B cell (primary cell): ENCODE measurements around the gene KIAA1586. TPM values are rescaled to one million over a fixed set of nuclear protein-coding genes. Genes with fewer than 3 reads are reported as not detected.

Source experiments
- ATAC-seq: fragments of 200-7000 bp; cut with Tn5 transposase; one replicate; pipeline ENCODE4 v1.10.0; 2021; ENCODE audit warnings: low read depth, mild to moderate bottlenecking, moderate number of reproducible peaks, moderate library complexity
- CTCF ChIA-PET: fragments of 350-600 bp; sonication (Branson Sonifier 250); formaldehyde crosslinking; loops from one replicate; lab custom pipeline; 2021; ENCODE audit warnings: antibody characterized with exemption, inconsistent platforms; lab: Charles Lee
- POLR2A ChIA-PET: fragments of 350-600 bp; sonication (Branson Sonifier 250); formaldehyde crosslinking; loops from one replicate; lab custom pipeline; 2021; ENCODE audit warnings: antibody characterized with exemption; lab: Charles Lee
- DNase-seq: peaks from one replicate; pipeline ENCODE4 v3.0.0; 2013
- H2AFZ ChIP-seq: 2 replicates; pipeline ENCODE4 v1.6.1; 2012; ENCODE audit warnings: mild to moderate bottlenecking, low read depth, low read length; ENCODE audit not compliant: insufficient read depth, poor library complexity, severe bottlenecking
- H3K27ac ChIP-seq, 2 donors: 1 replicate in 1 of 2; 2 replicates in 1 of 2; pipeline ENCODE4 v1.5.1; 2012 to 2013; ENCODE audit warnings: low read length in 2 of 2, mild to moderate bottlenecking in 2 of 2, moderate library complexity in 1 of 2
- H3K27me3 ChIP-seq, 4 experiments: fragments of 200-600 bp in 1 of 4; sonication (generic) in 1 of 4; replicated peaks in 1 of 4; 1 replicate in 2 of 4; 2 replicates in 2 of 4; pipeline versions ENCODE4 v1.6.1 to v1.7.0; 2013 to 2016; ENCODE audit warnings: low read length in 3 of 4, mild to moderate bottlenecking in 2 of 4, mixed read lengths in 1 of 4, moderate library complexity in 1 of 4; ENCODE audit not compliant: insufficient read depth in 4 of 4, control insufficient read depth in 3 of 4; ENCODE audit errors: control extremely low read depth in 1 of 4
- H3K36me3 ChIP-seq, 2 experiments: replicated peaks in 1 of 2; 1 replicate in 1 of 2; 2 replicates in 1 of 2; pipeline versions ENCODE4 v1.6.1 to v1.7.1; 2013; ENCODE audit warnings: low read length in 1 of 2; ENCODE audit not compliant: insufficient read depth in 2 of 2, control insufficient read depth in 1 of 2; ENCODE audit errors: control extremely low read depth in 1 of 2, extremely low read depth in 1 of 2
- H3K4me1 ChIP-seq, 2 donors: fragments of 200-600 bp in 1 of 2; sonication (generic) in 1 of 2; 1 replicate in 1 of 2; 2 replicates in 1 of 2; pipeline versions ENCODE4 v1.5.1 to v1.6.1; 2013 to 2017; ENCODE audit warnings: low read length in 2 of 2; ENCODE audit not compliant: control insufficient read depth in 2 of 2, insufficient read depth in 2 of 2
- H3K4me2 ChIP-seq: replicated peaks from 2 replicates; pipeline ENCODE3; 2012; ENCODE audit warnings: mild to moderate bottlenecking, low read depth, low read length; ENCODE audit not compliant: poor library complexity, severe bottlenecking
- H3K4me3 ChIP-seq, 5 experiments: fragments of 200-600 bp in 1 of 5; sonication (generic) in 1 of 5; 1 replicate in 3 of 5; 2 replicates in 2 of 5; pipeline versions ENCODE4 v1.5.1 to v1.7.0; 2011 to 2016; ENCODE audit warnings: low read length in 4 of 5, mild to moderate bottlenecking in 4 of 5, low read depth in 2 of 5, control low read depth in 1 of 5, moderate library complexity in 1 of 5; ENCODE audit not compliant: insufficient read depth in 1 of 5; ENCODE audit errors: control extremely low read depth in 1 of 5, extremely low read depth in 1 of 5
- H3K79me2 ChIP-seq: fragments of 200-600 bp; sonication (generic); one replicate; pipeline ENCODE4 v1.6.0; 2016; ENCODE audit warnings: low read length; ENCODE audit not compliant: control insufficient read depth, insufficient read depth
- H3K9ac ChIP-seq: fragments of 200-600 bp; sonication (generic); 2 replicates; pipeline ENCODE4 v1.6.1; 2017; ENCODE audit warnings: mild to moderate bottlenecking, low read length, moderate library complexity
- H3K9me3 ChIP-seq, 3 donors: one replicate each; pipeline versions ENCODE4 v1.6.1 to v1.7.1; 2013; ENCODE audit warnings: low read length in 2 of 3; ENCODE audit not compliant: control insufficient read depth in 2 of 3, insufficient read depth in 1 of 3; ENCODE audit errors: control extremely low read depth in 1 of 3
- H4K20me1 ChIP-seq: 2 replicates; pipeline ENCODE4 v1.6.0; 2012; ENCODE audit warnings: mild to moderate bottlenecking, low read length; ENCODE audit not compliant: insufficient read depth, control insufficient read depth, poor library complexity, severe bottlenecking
- H3K27ac Mint-ChIP-seq: one replicate; pipeline ENCODE4 v1.8.0; 2021; ENCODE audit warnings: mixed read lengths
- H3K27me3 Mint-ChIP-seq: one replicate; pipeline ENCODE4 v1.8.0; 2021; ENCODE audit warnings: mixed read lengths
- H3K4me1 Mint-ChIP-seq: one replicate; pipeline ENCODE4 v1.8.0; 2021; ENCODE audit warnings: mixed read lengths
- H3K4me3 Mint-ChIP-seq: one replicate; pipeline ENCODE4 v1.8.0; 2021; ENCODE audit warnings: mixed read lengths
- H3K9me3 Mint-ChIP-seq: one replicate; pipeline ENCODE4 v1.8.0; 2022; ENCODE audit warnings: mixed read lengths; ENCODE audit not compliant: insufficient read depth
- CTCF ChIP-seq: fragments of 200-600 bp; IDR thresholded peaks from one replicate; pipeline ENCODE4 v1.8.0; 2022; ENCODE audit warnings: antibody characterized with exemption, mild to moderate bottlenecking
- EZH2 ChIP-seq: IDR thresholded peaks from 2 replicates; pipeline ENCODE4 v1.6.1; 2012; ENCODE audit warnings: borderline replicate concordance, low read depth, mild to moderate bottlenecking, moderate library complexity, low read length; ENCODE audit not compliant: insufficient read depth, poor library complexity, severe bottlenecking
- WGBS: methylation state at CpG from one replicate; pipeline ENCODE4 v1.1.5; 2013; ENCODE audit warnings: missing lambda C conversion rate; ENCODE audit not compliant: insufficient coverage; 5-methylcytosine and 5-hydroxymethylcytosine counted together
- intact Hi-C: fragments of 100-400 bp; cut with micrococcal nuclease; formaldehyde crosslinking; loops from one replicate; pipeline ENCODE4 v1.10.0; 2022
- polyA plus RNA-seq: library from polyadenylated mRNA; depleted of rRNA; stranded (reverse); fragments of >200 nt; gene quantifications from 2 replicates; pipeline ENCODE4 v1.2.3, GENCODE V29; 2012
- total RNA-seq, 2 donors: library from RNA; stranded (reverse); fragments of 120-200 nt in 1 of 2; gene quantifications; 1 replicate in 1 of 2; 2 replicates in 1 of 2; pipeline versions ENCODE4 v1.2.3 to v1.2.4, GENCODE V29; 2013 to 2022

The KIAA1586 gene
- total and polyA plus RNA-seq, 2 donors (not counting 1 experiment from before 2014, with no cell fraction given): 1.2 to 16.3 TPM

- no peak overlapping the region for H2AFZ ChIP-seq
- no peaks in the 10 kb centered on the region for H3K27me3 ChIP-seq
- ChIA-PET CTCF (no interaction called here), POLR2A (no interaction called here)
- ATAC-seq (no peak), DNase-seq (no peak)
- H3K4me1 ChIP-seq: no peaks in the 10 kb centered on the region
- intact Hi-C loops: no loop called here
- H3K4me2 ChIP-seq: no peak overlapping the region
- H3K9me3 Mint-ChIP-seq: no peaks in the 10 kb centered on the region
- H3K9me3 ChIP-seq: no peaks in the 10 kb centered on the region
- H3K79me2 ChIP-seq: no peaks in the 10 kb centered on the region
- TF ChIP-seq EZH2 (no peak), CTCF (no peak)
- H3K27me3 Mint-ChIP-seq: peaks cover 3% of the 10 kb centered on the region
- no peak overlapping the region for H3K4me3 Mint-ChIP-seq
- WGBS: 81% methylated on average over 2 of the region's 4 CpGs
- no peak overlapping the region for H3K9ac ChIP-seq
- no peak overlapping the region for H3K27ac ChIP-seq
- no peak overlapping the region for H3K4me3 ChIP-seq
- H3K36me3 ChIP-seq: no peaks in the 10 kb centered on the region
- no peaks in the 10 kb centered on the region for H3K4me1 Mint-ChIP-seq
- no peak overlapping the region for H3K27ac Mint-ChIP-seq
- no peaks in the 10 kb centered on the region for H4K20me1 ChIP-seq
These were observed 33.0 kb upstream of the KIAA1586 start for GRCh38 chr6:57013521-57013926.

- WGBS: no CpG with 5 or more reads among the region's 3 CpGs
- DNase-seq (no peak), ATAC-seq (no peak)
- POLR2A ChIA-PET: no interaction called here
- H3K27me3 ChIP-seq: no peaks in the 10 kb centered on the region
- H3K27ac ChIP-seq: no peak overlapping the region
- no peaks in the 10 kb centered on the region for H3K9me3 ChIP-seq
- no peak overlapping the region for H3K4me2 ChIP-seq
- intact Hi-C loops: no loop called here
- no peaks in the 10 kb centered on the region for H4K20me1 ChIP-seq
- H2AFZ ChIP-seq: no peak overlapping the region
- Mint-ChIP-seq H3K27me3 (peaks cover 3% of the 10 kb centered on the region), H3K4me3 (no peak overlapping the region), H3K4me1 (no peaks in the 10 kb centered on the region), H3K9me3 (no peaks in the 10 kb centered on the region), H3K27ac (no peak overlapping the region)
- no peak for TF ChIP-seq CTCF
- no peaks in the 10 kb centered on the region for H3K36me3 ChIP-seq
- CTCF ChIA-PET: no interaction called here
- no peak overlapping the region for H3K4me3 ChIP-seq
- no peaks in the 10 kb centered on the region for H3K79me2 ChIP-seq
- no peaks in the 10 kb centered on the region for H3K4me1 ChIP-seq
- no peak overlapping the region for H3K9ac ChIP-seq
These were observed 29.4 kb upstream of the KIAA1586 start for GRCh38 chr6:57017069-57017468.
